TTC549 (cell line): Measurements from ENCODE around the gene EFNB2.

Experiments used
- FAIRE-seq: peaks from 2 replicates; lab custom pipeline; 2012; peaks lifted over from hg19 to GRCh38; lab: Jason Lieb, UNC

The EFNB2 gene

GRCh38 chr13:106535552-106536243, at the start of gene EFNB2:
Gene EFNB2, minus strand, starts transcription at chr13:106535662. Its CDS starts 698 bp downstream, at chr13:106534964.
- no peak for FAIRE-seq

GRCh38 chr13:106581225-106581624, 45.8 kb upstream of the EFNB2 start:
- FAIRE-seq: no peak

- no peak for FAIRE-seq
Observed at GRCh38 chr13:106575896-106576295, 40.4 kb upstream of the EFNB2 start.

- FAIRE-seq: no peak
Observed at GRCh38 chr13:106573868-106574267, 38.4 kb upstream of the EFNB2 start.

DNA sequence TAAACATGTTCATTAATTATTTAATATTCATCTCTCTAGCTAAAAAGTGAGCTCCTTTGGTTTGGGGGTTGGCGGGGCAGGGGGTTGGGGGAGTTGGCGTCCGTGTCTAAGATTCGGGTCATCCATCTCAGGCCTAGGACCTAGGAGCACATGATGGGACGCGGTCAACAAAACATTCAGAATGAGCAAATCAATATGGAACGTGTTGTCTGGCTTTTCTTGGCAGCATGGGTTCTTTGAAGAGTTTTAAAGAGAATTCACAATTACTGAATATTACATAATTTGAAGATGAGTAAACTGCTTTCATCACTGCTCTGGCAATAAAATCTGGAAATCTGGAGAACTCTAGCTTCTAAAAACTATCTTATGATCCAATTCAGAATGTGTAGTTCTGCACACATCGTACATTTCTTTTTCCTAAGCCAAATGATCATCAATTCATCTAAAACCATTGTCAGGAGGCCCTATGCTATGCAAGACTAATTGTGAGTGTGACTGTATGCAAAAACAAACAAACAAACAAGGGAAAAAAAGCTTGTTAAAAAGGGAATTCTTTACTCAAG, 37.9 kb upstream of the EFNB2 start:
- no peak for FAIRE-seq

DNA sequence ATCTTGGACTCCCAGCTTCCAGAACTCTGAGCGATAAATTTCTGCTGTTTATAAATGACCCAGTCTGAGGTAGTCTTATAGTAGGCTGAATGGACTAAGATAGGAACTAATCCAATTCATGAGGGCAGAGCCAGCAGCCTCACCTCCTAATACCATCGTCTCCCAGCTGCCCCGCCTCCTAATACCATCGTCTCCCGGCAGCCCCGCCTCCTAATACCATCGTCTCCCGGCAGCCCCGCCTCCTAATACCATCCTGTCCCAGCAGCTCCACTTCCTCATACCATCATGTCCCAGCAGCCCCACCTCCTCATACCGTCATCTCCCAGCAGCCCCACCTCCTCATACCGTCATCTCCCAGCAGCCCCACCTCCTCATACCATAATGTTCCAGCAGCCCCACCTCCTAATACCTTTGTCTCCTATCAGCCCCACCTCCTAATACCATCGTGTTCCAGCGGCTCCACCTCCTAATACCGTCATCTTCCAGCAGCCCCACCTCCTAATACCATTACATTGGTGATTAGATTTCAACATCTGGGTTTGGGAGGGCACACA, 34.9 kb upstream of the EFNB2 start:
- FAIRE-seq: no peak

DNA sequence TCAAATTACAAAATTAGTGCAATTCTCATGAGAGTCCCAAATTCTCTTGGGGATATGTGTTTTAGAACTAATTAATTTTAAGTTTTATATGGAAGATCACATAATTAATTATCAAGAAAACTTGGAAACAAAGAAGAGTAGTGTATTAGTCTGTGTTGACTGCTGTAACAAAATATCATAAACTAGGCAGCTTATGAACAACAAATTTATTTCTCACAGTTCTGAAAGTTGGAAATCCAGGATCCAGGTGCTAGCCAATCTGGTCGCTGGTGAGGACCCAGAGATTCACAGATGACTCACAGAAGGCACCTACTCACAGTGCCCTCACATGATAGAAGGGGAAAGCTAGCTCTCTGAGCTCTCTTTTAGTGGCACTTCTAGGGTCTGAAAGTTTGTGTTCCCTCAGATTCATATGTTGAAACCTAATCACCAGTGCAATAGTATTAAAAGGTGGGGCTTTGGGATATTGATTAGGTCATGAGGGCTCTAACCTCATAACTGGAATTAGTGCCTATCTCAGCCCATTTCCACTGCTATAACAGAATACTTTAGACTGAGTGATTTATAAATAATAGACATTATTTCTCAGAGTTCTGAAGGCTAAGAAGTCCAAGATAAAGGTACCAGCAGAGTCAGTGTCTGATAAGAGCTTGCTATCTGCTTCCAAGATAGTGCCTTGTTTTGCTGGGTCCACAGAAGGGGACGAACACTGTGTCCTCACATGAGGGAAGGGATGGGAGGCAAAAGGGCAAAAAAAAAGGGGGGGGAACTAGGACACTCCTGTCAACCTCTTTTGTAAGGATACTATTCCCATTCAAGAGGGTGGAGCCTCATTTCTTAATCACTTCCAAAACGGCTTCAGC, 34.0 kb upstream of the EFNB2 start:
- FAIRE-seq: no peak

DNA sequence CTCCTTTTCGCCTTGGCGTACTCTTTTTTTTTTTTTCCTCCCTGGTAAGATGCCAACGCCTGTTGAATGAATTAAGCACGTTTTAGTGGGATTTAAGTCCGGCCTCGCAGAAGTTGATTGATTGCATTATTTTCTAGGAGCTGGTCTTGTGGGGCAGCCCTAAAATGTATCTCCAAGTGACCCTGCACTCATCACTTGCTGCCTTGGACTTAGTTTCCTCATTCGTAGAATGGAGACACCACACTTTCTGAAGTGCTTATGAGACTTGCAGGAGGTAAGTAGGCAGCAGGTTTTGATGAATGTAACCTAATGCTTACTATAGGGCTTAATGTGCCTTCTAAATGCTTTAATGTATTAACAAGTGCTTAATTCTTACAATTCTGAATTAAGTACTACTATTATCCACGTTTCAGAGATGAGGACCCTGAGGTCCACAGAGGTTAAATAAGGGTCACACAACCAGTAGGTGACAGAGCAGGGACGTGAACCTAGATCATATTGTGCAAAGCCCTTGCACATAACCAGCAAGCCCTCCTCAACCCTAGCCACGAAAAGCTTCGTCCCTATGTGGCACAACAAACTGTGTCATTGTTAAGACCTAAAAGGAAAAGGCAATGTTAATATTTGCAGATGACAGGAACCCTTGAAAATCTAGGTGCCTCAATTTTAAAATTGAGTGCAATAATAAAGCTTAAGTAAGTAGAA, 33.0 kb upstream of the EFNB2 start:
- no peak for FAIRE-seq

DNA sequence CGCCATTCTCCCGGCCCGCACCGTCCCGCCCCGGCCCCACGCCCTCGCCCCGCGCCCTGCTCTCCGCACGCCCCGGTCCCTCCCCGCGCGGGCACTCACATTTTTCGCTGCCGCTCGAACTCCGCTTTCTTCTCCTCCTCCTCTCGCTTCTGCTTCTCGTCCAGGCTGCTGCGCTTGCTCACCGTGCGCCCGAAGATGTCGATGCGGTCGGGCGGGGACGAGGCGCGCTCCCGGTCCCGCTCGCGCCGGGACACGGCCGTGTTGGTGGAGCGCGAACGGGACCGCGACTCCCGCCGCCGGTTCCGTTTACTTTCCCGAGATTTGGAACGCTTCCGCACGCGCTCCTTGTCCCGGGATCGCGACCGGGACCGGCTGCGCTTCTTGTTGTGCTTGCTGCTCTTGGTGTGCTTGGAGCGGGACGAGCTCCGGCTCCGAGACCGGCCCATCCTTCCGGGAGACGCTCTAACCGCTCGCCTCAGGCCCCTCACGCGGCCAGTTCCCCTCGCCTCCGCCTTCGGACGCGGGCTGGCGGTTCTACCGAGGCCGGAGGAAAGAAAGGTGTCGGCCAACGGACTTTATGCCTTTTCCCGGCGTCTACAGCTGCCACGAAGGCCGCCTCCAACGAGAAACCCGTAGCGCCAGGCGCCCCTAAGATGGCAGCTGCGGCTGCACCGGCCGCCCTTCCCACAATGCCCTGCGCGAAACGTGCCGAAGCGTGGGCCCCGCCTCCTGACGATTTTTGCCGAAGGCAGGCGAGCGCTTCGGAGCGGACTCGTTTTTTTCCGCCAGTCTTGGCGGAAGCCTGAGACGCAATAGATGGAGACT, 32.2 kb upstream of the EFNB2 start, which contains the start of gene ARGLU1:
Gene ARGLU1, minus strand, starts transcription at position 664 of the 825 bp plus-strand sequence. Its CDS starts 218 bp downstream, at position 446.
- peak; percentile 88 for FAIRE-seq

- FAIRE-seq: no peak
Observed at GRCh38 chr13:106566641-106567473, 31.4 kb upstream of the EFNB2 start.

- FAIRE-seq: no peak
Observed at GRCh38 chr13:106565127-106565775, 29.8 kb upstream of the EFNB2 start.

GRCh38 chr13:106562301-106562700, 26.8 kb upstream of the EFNB2 start:
- no peak for FAIRE-seq

DNA sequence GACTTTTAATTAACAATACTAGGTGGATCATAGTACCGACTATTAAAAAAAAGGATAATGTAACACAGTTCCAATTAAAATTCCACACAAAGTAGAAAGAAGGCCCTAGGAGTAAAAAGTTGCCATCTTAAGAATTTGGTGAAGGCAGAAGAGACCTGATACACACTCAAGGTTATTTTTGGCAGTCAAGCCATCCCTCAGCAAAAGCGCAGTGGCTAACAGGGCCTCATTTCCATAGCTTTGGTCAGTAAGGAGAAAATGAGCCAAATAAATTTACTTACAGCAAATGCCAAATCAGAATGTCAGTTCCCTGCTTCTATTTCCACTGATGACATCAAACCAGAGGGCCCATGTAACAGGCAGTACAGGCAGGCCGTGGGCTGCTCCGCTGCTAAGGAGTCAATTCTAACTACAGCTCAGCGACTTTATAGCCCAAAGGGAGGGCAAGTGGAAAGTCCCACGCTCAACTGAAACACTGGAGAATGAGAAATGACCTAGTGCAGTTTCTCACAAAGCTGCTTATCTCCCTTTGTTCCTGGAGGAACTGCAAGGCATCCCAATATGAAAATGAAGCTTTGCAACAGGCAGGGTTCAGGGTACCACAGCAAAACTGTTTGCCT, 26.2 kb upstream of the EFNB2 start:
- FAIRE-seq: no peak

- FAIRE-seq: no peak
Observed at GRCh38 chr13:106560821-106561220, 25.4 kb upstream of the EFNB2 start.

- no peak for FAIRE-seq
Observed at GRCh38 chr13:106558527-106558926, 23.1 kb upstream of the EFNB2 start.

- FAIRE-seq: no peak
Observed at GRCh38 chr13:106555631-106556328, 20.3 kb upstream of the EFNB2 start.

DNA sequence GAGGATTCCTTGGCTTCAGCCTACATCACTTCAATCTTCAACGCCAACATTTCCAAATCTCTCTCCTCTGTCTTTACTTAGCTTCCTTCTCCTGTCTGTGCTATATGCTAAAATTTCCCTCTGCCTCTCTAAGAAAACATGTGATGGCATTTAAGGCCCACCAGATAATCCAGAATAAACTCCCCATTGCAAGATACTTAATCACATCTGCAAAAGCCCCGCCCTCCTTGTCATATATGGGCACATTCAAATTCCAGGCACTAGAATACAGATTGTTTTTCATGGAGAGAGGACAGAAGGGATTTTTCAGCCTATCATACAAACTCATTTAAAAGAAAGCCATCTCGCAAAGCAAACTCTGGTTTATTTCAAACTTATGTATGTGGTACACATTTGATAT, 16.3 kb upstream of the EFNB2 start:
- no peak for FAIRE-seq

DNA sequence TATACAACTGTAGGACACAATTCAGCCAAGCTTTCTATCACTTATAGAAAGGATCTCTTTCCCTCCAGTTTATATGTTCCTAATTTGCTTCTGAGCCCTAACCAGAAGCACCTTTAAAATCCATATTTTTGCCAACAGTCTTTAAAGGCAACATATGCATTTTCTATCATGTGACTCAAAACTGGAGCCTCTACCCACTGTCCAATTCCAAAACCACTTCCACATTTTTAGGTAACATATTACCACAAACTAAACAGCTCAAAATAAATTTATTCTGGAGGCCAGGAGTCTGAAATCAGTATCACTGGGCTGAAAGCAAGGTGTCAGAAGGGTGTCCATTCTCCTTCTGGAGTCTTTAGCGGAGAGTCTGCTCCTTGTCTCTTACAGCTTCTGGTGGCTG, 15.9 kb upstream of the EFNB2 start:
- no peak for FAIRE-seq
